H4 (cell line): ENCODE results near the gene C2CD2. TPM values are rescaled to one million over a fixed set of nuclear protein-coding genes. Genes with fewer than 3 reads are reported as not detected.

Source experiments
- DNase-seq: peaks from one replicate; pipeline ENCODE4 v3.0.0-alpha.2; 2015; ENCODE audit warnings: low spot score
- total RNA-seq: library from RNA; depleted of rRNA; stranded (reverse); fragments of >200 nt; shearing (Covaris generic); gene quantifications from 2 replicates; pipeline ENCODE4 v1.2.3, GENCODE V29; 2014

C2CD2 gene
- total RNA-seq, 1 experiment from 2014 or later, result 15.7 TPM

DNA sequence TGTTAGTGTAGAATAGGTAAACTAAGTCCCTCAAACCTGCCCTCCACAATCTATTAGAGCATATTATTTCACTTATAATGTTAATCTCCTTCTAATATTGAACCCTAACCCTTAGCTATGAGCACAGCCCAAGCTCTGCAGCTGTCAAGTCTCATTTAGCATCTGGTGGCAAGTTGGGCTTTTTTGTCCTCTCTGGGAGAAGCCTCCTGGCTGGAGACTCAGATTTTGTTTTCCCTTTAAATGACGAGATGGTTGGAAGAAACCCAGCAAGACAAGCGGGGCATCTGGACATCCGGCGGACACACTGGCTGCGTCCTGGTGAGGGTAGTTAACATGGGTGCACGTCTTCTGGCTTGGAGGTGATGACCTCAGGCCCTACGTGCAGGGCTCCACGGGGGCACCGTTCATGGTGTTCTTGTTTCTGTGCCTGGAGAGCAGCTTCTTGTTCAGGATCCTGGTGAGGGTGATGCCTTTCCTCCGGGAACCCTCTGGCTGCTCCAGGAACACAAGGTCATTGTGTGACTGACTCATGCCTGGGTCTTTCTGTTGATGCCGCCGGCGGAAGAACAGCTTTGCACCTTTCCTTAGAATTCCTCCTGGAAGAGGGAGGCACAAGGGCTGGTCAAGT lies 65.0 kb downstream of the C2CD2 start:
- no peak for DNase-seq

DNA sequence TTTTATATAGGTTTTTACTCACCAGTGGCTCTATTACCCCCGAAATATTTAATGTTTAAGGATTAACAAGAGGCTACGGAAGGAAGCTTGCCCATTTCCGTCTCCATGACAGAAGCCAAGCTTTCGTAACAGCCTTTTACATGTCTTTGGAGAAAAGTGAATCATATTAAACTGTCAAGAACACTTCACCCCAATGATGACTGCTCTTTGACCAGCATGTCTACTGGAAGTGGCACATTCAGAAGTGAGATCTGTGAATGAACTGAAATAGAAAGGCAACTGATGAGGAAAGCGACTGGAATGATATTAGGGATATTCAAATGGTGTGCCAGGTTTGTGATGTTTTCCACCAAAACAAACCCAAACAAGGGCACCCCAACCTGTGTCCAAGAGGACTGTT lies 66.2 kb downstream of the C2CD2 start:
- no peak for DNase-seq

DNA sequence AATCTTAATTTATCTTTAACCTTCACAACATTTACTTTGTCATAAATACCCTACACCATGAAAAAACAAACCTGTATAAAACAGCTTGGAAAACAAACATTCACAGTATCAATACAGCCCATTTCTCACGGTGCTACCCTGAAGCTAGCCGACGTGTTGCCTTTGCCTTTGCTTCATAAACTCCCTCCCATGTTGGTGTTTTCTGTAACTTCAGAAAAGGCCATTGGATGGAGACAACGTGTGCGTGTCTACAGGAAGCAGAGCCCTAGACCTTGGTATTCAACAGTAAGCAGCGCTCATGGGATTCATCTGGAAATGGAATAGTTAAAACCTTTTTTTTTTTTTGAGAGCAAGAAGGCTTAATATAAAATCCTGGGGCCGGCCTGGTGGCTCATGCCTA lies 67.5 kb downstream of the C2CD2 start:
- DNase-seq, result no peak

DNA sequence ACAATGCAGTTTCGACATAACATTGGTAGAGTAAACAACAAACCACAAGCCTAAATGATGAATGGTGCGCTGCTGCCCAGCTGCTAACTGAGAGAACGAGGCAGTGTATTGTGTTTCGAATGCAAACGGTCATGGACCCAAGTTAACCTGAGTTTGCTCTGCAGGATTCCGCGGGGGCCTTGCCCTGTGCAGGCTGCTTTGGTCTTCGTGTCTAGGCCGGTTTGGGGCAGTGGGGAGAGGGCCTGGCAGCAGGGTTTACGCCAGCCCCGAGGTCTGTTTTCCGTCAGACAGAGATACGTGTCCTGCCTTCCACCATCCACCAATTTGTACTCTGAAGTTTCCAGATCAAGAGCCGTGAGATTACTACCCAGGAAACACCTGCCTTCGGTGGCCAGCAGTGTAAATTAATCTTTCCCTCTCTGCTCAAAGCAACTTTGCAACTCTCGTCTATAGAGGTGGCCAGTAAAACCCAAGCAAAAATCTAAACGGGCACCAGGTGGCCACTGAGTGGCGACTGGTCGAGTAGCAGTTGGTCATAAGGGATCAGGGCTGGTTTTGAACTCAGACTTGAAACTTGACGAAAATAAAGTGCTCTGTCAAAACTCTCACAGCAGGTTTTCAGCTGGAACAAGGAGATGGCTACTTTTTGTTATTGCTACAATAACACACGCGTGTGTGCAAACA lies 68.3 kb downstream of the C2CD2 start:
- peak; percentile 51 for DNase-seq

DNA sequence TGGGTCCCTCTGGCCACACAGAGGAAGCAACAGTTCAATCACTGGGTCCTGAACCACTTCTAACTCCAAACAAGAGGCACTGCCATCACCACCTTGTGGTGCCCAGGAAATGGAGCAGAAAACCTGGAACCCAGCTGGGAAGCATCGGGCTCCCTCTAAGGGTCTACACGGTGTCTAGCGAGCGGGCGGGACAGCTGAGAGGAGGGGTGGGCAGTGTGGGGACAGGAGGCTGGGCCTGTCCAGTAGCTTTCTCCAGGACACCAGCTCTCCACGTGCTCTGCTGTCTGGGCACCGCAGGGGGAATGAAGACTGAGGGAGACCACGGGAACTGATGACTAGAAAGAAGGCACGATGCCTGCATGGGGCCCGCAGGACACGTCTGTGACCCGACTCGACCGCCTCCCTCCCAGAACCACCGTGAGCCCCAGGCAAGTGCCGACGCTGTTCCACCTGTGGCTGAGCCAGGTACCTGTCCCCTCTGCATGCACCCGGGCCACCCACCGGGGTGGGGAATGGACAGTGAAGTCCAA lies 69.3 kb downstream of the C2CD2 start:
- no peak for DNase-seq

DNA sequence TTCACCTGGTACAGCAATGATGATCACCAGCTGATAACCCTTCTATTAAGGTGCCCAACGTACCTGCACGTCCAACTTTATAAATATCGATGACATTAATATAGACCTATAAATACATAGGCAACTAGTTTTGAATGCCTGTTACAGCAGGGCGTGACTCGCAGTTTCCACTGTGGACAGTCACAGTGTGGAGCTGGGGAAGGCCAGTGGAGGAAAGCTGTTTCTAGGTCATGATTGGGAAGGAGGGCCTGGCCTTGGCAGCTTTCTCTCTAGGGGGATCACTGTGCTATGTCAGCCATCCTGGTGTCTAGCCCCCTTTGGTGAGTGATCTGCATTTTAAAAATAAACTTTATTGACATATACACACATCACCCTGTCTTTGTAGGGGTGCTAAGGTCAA lies 70.2 kb downstream of the C2CD2 start:
- DNase-seq, result no peak

DNA sequence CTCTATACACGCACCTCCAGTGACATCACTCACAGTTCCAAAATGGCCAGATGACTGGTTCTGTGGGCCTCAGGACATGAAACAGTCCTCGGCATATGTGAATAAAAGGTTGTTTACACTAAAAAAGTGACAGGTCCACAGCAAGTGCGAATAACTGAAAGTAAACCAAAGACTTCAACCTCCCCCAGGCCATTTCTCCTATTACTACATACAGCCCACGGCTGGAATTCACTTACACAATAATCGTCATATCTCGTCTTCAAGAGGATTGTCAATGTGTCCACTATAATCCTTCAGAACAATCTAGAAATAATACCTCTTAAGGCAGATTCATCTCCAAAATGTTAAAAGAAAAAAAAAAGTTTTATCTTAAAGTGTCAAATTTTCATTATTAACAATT lies 72.8 kb downstream of the C2CD2 start:
- DNase-seq, result no peak

DNA sequence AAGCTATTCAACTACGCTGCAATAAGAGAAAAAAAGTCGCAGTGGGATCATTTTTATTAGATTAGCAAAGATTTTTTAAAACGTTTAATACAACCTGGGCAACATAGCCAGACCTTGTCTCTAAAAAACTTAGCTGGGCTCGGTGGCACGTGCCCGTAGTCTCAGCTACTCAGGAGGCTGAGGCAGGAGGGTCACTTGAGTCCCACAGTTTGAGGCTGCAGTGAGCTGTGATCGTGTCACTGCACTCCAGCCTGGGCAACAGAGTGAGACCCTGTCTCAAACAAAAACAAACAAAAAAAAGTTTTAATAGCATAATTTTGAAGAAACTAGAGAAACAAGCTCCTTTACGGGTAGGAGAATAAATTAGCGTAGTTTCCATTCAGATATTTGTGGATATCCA lies 73.7 kb downstream of the C2CD2 start:
- DNase-seq, result no peak

DNA sequence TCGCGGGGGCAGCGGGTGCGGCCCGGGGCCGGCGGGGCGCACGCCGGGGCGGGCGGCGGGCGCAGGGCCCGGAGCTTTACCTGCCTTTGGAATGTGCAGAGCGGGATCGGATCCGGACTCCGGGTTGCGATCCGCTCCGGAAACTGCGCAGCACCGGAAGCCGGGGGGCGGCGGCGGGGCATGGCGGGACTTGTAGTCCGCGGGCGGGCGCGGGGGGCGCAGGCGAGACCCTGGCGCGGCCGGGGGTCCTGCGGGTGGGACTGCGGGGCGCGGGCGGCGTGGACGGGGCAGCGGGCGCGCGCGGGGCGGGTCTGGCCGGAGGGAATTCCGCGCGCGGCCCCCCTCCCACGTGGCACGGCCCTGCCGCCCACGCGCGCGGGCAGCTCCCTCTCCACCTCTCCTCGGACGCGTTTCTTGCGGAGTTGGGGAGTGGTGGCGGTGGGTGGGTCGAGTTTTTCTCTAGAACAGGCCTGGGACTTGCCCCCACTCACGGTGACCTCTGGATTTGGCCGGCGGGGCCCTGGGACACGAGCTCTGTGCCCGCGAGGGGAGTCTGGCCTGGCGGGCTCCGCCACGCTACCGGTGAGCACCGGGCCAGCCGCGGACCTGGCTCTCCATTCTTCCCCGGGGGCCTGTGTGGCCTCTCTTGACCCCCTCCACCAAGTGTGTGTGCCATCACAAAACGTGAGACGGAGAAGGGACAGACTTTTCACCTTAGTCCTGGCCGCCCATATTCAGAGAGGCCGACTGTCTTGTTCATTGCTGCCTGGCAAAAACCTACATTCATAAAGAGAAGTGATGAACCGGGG lies 74.4 kb downstream of the C2CD2 start, which contains the start of gene PRDM15:
Gene PRDM15 (minus strand): TSS at position 155 of the 809 bp plus-strand sequence. CDS start 18,981 bp downstream, outside the sequence.
- DNase-seq, result peak; percentile 68

DNA sequence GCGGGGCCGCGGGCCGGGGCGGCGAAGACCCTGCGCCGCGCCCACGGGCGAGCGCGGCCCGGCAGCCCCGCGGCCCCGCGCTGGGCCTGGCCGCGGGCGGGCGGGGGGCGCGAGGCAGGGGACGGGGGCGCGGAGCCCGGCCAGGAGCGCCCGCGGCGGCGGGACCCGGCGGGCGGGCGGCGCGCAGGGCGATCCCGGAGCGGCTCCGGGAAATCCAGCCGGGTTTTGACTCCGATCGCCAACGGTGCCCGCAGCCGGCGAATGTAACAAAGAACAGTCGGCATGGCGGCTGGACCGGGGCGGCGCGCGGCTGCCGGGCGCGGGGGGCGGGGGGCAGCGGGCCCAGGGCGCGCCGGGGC lies 75.0 kb downstream of the C2CD2 start:
- DNase-seq, result peak; percentile 67

DNA sequence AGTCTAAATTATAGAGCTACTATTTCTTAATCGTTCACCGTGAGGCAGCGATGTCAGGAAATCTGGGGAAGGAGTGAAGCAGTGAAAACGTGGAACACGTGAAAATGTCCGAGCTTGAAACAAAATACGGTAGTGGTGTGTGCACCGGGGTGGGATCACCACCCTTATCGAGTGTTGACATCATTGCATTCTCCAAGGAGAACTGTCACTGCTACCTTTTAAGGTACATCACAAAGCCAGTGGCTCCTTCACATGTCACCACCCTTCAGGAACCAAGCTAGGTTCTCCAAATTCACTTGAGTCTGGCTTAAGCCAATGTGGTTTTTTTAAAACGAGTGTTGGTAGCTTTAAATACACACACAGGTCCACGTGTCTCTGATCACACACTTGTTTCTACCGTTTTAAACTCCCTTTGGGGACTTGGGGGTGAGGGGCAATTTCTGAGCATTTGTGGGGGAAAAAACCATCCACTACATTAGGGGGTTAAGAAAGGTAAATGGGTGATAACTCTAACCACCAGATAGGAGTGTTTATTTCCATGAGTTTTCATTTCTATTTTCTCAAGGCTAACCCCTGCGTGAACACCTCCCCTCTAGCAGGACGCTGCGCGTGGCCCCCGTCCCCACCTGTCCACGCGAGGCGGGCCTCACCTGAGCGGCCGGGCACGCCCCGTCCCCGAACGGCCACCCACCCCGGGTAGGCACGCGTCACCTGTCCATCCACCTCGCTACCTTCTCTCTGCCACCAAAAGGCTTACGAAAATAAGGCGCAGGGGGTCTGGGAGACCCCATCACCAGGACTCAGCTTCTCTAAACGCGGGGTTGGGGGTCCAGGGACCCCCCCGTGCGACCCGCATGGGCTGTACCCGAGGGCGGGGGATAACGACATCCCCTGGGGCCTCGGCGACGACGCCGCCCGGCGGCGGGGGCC lies 75.7 kb downstream of the C2CD2 start:
- peak; percentile 55 for DNase-seq

DNA sequence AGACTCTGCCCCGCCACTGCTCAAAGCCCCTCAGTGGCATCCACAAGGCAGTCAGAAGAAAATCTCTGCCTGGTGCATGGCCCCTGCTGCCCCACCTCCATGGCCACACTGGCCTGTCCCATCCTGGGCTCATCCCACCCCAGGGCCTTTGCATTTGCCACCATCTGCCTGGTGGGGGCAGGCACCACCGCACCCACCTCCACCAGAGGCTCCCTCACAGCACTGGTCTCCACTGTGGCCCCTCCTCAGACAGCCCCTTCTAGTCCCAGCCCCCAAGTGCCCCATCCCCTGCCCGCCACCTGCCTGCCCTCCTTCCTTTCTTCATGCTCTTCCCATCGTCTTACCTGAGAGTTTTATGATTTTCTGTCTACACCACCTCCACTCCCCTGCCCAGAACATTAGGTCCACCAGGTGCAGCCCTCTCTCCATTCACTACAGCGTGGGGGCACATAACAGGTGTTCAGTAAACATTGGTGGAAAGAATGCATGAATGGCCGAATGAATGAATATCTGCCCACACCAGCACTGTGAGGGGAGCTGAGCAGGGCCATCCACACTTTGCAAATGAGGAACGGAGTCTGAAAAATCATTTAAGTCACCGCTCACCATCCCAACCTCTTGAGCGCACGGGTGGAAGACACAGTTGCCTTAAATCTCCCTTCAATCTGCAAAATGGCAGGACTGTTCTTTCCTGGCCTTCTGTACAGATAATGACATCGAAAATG lies 76.7 kb downstream of the C2CD2 start:
- DNase-seq, result no peak

DNA sequence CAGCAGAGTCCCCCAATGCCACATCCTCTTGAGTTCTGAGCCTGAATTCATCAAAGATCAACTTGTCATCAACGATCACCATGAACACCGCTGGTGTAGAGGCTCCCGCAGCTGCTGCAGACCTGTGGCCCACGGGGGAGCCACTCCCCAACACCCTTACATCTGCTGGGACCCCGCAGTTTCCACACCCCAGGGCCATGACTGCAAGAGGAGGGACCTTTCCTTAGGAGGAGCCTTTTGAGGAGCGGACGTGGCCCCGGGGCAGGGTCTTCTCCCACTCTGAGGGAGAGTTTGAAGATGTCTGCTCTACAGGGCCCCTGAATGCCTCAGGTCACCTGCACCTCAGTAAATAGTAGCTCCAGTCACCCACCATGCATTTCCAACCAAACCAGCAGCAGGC lies 77.4 kb downstream of the C2CD2 start:
- no peak for DNase-seq

DNA sequence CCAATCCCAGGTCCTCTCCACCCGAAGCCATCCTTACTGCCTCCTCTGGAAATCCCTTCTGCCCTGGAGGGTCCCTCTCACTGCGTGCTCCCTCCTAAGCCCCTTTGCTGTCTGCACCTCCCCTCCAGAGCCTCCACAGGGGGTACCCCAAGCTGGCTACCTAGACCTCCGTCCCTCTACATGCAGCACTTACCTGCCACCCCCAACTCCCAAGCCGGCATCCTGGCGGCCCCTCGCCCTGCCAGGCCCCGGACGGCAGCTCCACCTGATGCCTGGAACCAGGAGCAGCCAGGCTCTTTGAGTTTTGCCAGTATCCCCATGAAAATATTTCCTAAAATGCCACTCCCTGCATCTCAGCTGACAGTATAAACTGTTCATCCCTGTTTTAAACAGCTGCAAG lies 78.7 kb downstream of the C2CD2 start:
- no peak for DNase-seq

DNA sequence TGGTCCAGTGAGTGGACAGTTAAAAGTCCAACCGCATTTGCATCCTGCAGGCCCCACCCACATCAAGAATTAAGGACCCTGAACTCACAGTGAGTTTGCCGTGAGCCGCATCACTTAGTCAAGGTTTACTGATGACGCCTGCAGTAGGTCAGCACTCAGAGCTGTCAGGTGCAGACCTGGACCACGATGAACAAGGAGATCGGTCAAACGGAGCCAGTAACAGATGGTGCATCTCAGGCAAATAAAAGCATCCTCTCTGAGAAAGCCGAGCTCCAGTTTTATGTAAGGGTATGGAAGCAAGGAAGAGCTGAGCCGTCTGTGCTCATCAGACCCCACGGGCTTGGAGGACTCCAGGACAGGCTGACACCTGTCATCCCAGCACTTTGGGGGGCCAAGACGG lies 79.2 kb downstream of the C2CD2 start:
- no peak for DNase-seq

DNA sequence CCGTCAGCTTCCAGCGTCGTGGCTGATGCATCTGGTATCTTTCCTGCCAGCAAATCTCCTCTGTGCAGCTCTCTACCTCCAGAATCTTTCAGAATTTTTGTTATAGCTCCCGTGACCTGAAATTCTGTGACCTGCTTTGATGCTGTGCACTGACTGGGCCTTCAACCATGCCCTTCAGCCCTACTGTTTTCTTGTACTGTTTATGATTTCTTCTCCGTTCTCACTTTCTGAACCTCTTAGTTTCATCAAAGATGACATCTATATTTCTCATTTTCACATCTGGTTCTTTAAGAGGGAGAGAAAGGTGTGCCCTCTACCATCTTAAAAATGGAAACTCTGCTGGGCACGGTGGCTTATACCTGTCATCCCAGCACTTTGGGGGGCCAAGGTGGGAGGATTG lies 80.4 kb downstream of the C2CD2 start:
- no peak for DNase-seq

DNA sequence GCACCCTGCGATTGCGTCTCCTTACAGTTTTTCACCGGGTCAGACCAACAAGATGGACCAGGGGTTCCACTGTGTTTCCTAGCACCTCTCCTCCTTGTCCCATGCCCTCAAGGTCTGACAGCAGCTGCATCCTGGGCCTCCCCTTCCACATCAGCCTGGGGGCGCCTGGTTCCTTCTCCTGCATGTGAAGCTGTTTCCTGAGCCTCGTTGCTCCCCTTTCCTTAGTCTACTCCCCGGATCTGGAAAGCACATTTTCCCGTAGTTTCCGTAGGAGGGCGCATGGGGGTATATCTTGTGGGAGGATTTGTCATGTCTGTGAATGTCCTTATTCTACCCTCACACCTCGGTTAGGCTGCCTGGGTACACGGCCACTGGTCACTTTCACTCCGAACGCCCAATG lies 80.8 kb downstream of the C2CD2 start:
- no peak for DNase-seq

DNA sequence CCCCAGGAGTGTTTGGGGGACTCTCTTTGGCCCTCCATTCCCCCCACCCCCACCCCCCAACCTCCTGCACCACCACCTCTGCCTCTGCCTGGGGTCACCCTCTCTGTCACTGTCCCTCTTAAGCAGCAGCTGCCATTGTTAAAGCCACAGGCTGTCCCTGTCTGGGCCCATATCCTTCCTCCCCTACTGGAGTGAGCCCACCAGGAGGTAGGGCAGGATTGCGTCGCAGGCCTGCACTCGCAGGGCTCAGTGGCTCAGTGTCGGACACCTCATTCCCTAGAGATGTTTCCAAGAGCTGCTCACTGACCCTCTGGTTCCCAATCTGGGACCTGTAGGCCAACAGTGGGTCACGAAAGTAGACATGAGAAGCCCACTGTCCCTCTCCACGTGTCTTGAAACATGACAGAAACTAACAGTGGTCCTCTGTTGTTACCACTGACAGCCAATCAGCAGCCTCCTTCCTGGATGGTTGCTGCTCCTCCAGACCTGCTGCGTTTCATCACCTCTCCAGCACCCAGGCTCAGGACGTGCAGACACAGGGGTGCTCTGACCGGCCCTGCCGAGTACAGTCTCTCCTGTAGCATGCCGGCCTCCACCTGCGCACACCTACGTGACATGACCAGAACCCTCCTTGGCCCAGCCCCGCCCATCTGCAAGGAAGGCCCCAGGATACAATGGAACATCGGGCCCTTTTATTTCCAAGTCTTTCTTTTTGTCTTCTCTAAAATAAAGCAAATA lies 82.4 kb downstream of the C2CD2 start:
- no peak for DNase-seq

DNA sequence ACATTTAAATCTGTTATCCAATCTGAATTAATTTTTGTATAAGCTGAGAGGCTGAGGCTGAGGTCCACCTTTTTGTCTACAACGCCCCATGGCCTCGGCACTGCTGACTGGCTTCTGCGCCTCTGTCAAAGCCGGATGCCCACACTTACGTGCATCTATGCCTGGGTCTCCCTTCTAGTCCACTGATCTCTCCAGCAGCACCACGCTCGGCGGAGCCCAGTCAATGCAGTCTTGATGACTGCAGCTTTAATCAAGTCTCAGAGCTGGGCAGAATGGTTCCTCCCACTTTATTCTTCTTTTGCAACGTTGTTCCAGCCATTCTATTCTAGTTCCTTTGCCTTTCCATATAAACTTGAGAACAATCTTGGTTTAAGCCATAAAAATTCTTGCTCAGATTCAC lies 84.0 kb downstream of the C2CD2 start:
- DNase-seq, result no peak

DNA sequence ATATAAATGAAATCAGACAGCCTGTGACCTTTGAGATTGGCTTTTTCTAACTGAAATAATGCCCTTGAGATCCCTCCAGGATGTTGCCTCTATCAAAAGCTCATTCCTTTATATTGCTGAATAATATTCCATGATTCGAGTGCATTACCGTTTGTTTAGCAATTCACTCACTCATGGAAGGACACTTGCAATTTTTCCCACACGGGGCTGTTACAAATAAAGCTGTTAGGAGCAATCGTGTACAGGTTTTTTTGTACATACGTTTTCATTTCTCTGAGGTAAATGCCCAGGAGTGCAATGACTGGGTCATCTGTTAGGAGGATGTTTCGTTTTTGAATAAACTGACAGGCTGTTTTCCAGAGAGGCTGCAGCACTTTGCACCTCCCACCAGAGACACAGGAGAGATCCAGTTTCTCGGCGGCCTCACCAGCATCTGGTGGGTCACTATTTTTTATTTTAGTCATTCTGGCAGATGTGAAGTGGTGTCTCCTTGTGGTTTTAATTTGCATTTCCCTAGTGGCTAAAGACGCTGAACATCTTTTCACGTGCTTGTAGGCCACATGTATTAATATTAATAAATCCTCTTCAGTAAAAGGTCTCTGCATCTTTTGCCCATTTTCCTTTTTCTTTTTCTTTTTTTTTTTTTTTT lies 85.6 kb downstream of the C2CD2 start:
- no peak for DNase-seq
